HG02938 (cell line): ENCODE data around the gene OBSCN.

Experiments
- ATAC-seq: cut with Tn5 transposase; IDR thresholded peaks from one replicate; pipeline ENCODE4 v1.9.1; 2021; ENCODE audit warnings: mild to moderate bottlenecking, moderate library complexity; ENCODE audit not compliant: unreplicated experiment

OBSCN gene

DNA sequence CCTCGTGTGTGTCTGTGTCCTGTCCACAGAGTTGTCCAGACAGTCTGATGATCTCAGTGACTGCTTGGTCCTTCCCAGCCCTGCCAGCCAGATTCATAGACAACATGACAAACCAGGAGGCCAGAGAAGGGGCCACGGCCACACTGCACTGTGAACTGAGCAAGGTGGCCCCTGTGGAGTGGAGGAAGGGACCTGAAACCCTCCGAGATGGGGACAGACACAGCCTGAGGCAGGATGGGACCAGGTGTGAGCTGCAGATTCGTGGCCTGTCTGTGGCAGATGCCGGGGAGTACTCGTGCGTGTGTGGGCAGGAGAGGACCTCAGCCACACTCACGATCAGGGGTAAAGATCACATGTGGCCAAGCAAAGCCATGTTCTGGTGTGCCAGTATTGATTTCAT lies 96.4 kb downstream of the OBSCN start:
- ATAC-seq: no peak

DNA sequence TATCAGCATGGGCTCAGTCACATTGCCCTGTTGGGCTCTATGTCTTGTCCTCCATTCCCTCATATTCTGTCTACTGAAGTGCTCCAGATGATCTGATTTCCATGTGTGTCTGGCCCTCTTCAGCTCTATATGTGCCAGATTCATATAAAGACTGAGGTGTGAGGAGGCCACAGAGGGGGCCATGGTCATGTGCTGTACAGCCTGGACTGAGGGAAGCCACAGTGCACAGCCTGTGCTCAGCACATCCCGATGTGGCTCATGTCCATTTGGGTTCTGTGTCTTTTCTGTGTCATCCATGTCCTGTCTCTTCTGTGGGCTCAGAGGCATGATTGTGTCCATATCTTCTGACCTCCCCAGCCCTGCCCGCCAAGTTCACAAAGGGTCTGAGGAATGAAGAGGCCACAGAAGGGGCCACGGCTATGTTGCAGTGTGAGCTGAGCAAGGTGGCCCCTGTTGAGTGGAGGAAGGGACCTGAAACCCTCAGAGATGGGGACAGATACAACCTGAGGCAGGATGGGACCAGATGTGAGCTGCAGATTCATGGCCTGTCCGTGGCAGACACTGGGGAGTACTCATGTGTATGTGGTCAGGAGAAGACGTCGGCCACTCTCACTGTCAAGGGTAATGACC lies 97.0 kb downstream of the OBSCN start:
- no peak for ATAC-seq

- ATAC-seq: no peak
These were observed 97.9 kb downstream of the OBSCN start for GRCh38 chr1:228305721-228306152.

DNA sequence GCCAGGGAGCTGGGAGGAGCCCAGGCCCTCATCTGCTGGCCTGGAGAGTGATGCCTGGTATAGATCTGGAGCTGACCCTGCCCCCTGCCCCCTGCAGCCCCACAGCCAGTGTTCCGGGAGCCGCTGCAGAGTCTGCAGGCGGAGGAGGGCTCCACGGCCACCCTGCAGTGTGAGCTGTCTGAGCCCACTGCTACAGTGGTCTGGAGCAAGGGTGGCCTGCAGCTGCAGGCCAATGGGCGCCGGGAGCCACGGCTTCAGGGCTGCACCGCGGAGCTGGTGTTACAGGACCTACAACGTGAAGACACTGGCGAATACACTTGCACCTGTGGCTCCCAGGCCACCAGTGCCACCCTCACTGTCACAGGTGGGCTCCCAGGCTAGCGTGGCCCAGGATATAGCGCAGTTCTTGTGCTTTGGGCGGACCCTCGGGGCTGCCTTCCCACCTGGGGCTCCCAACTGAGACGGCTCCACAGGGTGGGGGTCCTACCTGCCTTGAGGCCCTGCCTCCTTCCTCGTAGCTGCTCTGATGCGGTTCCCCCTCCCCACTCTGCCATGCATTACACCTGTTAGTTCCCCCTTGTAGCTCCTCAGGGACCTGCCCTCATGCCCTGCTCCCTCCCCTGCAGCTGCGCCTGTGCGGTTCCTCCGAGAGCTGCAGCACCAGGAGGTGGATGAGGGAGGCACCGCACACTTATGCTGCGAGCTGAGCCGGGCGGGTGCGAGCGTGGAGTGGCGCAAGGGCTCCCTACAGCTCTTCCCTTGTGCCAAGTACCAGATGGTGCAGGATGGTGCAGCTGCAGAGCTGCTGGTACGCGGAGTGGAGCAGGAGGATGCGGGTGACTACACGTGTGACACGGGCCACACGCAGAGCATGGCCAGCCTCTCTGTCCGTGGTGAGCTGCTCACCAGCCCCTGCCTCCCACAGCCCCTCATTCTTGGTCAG lies 98.7 kb downstream of the OBSCN start:
- no peak for ATAC-seq

DNA sequence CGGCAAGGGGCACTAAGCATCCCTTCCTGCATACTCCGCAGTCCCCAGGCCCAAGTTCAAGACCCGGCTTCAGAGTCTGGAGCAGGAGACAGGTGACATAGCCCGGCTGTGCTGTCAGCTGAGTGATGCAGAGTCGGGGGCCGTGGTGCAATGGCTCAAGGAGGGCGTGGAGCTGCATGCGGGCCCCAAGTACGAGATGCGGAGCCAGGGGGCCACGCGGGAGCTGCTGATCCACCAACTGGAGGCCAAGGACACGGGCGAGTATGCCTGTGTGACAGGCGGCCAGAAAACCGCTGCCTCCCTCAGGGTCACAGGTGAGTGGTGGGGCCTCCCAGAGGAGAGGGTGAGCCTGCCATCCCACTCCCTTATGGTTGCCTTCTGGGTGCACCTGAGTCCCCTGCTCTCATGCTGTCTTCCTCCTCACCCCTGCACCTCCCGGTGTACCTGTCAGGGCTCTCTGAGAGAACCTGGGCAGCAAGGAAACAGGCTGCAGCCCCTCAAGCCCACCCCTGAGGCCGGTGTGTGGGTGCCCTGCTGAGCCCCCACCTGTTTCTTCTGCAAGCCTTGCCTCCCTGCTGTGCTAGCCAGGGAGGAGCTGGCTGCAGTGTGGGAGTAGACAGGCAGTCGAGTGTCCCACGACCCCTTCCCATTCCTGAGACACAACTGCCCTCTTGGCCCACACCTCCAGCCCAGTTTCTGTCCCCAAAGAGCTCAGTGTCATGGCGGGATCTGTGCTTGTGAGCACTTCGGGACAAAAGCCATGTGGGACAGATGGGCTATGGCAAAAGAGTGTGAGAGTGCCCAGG lies 99.6 kb downstream of the OBSCN start:
- no peak for ATAC-seq

- ATAC-seq: no peak
These were observed 100.3 kb downstream of the OBSCN start for GRCh38 chr1:228308085-228308601.

- no peak for ATAC-seq
These were observed 100.9 kb downstream of the OBSCN start for GRCh38 chr1:228308628-228309325.

DNA sequence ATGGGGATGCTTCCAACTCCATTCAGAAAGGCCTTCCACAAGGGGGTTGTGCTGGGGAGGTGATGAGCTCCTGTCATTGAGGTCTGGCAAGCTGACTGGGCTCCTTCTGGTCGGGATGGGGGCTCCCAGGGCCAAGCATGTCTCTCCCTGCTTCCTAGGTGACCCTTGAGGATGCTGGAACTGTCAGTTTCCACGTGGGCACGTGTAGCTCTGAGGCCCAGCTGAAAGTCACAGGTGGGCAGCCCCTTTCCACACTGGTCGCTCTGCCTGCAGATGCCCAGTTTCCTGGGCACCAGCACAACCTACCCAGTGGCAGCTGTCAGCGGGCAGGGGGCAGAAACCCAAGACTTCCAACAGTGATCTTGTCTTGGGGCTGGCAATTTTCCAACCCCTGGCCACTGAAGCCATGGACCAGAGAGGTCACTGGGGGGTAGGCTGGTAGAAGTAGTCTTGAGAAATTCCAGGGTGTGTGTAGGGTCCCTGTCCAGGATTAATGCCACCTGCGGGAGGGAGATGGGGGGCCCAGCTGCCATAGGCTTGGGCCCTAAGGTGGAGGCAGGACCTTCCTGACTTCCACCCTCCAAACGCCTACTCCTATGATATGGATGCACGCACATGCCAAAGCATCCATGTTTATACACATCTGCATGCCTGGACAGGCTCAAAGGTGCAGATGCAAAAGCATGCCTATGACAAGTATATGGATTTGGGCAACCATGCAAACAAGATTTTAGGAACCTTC lies 101.7 kb downstream of the OBSCN start:
- no peak for ATAC-seq

DNA sequence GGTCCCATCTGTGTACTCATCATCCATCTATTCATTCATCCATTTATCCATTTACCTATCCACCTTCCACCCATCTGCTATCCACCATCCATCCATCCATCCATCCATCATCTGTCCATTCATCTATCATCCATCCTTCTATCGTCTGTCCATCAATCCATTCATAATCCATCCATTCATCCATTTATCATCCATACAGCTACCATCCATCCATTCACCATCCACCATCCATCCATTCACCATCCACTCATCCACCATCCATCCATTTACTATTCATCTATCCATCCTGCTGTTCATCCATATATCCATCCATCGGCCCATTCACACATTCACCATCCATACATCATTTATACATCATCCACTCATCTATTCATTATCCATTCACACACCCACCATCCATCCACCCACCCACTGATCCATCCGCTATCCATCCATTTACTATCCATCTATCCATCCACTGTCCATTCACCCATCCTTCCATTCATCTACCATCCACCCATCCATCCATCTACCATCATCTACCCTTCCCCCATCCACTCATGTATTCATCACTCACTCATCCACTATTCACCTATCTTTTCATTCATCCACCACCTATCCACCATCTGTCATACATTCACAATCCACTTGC lies 102.4 kb downstream of the OBSCN start:
- ATAC-seq: no peak

- ATAC-seq: no peak
These were observed 103.2 kb downstream of the OBSCN start for GRCh38 chr1:228311091-228311490.

GRCh38 chr1:228312136-228312764 lies 104.4 kb downstream of the OBSCN start:
- no peak for ATAC-seq

DNA sequence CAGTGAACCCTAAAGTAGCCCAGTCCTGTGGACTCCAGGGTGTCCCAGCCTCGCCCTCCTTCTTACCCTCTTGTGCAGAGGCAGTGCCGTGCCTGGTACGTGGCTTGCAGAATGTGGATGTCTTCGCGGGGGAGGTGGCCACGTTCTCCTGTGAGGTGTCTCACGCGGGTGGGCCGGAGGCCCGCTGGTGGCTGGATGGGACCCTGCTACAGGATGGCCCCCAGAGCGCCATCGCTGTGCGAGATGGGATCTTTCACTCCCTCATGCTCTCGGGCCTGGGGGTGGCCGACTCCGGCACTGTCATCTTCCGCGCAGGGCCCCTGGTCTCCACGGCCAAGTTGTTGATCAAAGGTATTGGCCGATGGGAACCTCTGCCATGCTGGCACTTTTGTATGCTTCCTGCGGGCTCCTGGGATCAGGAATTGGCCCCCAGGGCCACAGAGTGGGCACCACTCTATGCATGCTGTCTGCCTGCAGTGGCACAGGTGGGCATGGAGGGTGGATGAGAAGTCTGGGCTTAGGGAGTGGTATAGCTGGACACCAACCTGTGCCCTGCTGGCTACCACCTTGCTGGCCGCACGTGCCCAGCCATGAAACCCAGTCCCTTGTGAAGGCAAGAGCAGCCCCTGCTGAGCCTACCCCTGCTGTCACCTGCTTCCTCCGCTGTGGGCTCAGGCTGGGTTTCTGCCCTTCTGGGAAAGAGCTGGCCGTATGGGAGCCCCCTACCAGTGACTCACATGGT lies 105.9 kb downstream of the OBSCN start:
- no peak for ATAC-seq

DNA sequence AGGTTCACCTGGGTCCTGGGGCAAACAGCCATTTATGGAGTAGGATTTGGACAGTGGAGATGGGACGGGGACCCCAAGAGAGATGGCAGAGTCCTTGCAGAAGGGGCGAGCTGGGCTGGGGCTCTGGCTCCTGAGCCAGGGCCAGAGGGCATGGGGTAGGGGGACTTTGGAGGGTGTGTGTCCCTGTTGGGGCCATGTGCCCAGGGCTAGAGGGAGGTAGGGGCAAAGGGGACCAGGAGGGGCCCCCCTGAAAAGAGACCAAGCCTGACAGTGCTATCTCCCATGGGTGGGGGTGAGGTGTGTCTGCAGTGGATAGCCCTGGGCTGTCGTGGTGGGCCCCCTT lies 106.4 kb downstream of the OBSCN start:
- ATAC-seq: no peak

DNA sequence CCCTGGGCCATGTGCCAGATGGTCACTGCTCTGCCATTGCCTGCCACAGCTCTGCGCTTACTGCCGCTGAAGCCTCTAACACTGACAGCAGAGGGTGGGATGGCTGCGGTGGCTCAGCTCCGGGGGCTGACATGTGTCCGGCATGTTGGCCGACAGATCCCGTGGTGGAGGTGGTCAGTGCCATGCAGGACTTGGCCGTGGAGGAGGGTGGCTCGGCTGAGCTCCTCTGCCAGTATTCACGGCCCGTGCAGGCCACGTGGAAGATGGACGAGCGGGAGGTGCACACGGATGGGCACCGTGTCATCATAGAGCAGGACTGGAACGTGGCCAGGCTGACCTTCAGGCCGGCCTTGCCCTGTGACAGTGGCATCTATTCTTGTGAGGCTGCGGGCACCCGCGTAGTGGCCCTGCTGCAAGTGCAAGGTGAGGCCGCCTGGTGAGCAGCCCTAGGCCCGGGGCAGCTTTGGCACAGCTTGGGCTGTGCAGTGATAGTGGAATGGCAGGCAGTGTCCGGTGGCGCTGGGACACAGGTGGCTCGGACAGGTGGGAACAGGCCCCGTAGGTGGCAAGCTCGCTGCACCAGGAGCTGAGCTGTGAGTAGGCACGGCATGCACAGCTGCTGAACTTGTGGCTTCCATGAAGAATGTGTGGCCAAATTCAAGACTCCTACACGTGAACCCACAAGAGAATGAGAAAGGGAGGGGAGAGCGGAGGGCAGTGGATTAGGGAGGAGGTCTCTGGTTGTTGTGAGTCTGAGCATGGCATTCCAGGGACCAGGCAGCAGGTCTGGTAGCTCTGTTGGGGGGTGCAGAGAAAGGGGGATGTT lies 107.0 kb downstream of the OBSCN start:
- ATAC-seq: no peak

GRCh38 chr1:228315484-228315944 lies 107.7 kb downstream of the OBSCN start:
- no peak for ATAC-seq

DNA sequence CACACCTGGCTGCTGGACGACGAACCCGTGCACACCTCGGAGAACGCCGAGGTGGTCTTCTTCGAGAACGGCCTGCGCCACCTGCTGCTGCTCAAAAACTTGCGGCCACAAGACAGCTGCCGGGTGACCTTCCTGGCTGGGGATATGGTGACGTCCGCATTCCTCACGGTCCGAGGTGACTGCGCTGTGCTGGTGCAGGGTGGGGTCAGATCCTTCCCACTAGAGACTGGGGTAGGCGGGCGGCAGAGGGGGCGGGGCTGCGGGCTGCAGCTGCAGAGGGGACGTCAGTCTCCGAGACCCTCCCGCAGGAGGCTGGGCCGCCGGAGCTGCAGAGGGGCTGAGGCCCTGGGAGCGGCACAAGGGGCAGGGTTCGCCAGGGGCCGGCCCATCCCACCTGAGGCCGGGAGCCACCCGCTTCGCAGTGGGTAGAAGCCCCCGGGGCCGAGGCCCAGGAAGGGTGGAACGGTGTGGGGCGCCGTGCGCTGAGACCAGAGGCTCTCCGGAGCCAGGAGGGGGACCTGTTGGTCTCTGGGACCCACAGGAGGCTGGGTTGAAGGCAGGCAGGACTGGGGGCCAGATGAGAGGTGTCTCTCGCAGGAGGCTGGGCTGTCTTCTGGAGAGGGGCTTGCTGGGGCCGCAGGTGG lies 108.2 kb downstream of the OBSCN start:
- no peak for ATAC-seq
